K562 (cell line): ENCODE measurements around the gene TLNRD1.

Experiments used
- CEBPB ChIP-seq: fragments of 450-650 bp; IDR thresholded peaks from 2 replicates; pipeline ENCODE4 v1.6.1; 2016; ENCODE audit warnings: missing genetic modification characterization, missing compliant biosample characterization
- CREB1 ChIP-seq, 2 experiments: sonication (generic) in 1 of 2; formaldehyde crosslinking in 1 of 2; IDR thresholded peaks; 2 replicates each; pipeline versions ENCODE4 v1.6.1 to v1.8.0; 2012 to 2022; ENCODE audit warnings: inconsistent platforms in 1 of 2, mild to moderate bottlenecking in 1 of 2, missing genetic modification reagents in 1 of 2, moderate library complexity in 1 of 2
- ETV1 ChIP-seq: fragments of 450-650 bp; conservative IDR thresholded peaks from 2 replicates; pipeline ENCODE4 v1.6.1; 2016; ENCODE audit warnings: missing genetic modification characterization, control low read depth, low read depth, missing compliant biosample characterization
- EZH2 ChIP-seq: IDR thresholded peaks from 2 replicates; pipeline ENCODE4 v1.6.1; 2012; ENCODE audit warnings: low read depth, mild to moderate bottlenecking, inconsistent platforms, low read length, borderline replicate concordance
- FOXM1 ChIP-seq, 2 experiments: fragments of 450-650 bp in 1 of 2; sonication (generic) in 1 of 2; formaldehyde crosslinking in 1 of 2; IDR thresholded peaks; 2 replicates each; pipeline versions ENCODE4 v1.6.1 to v1.9.0; 2017 to 2022; ENCODE audit warnings: low read depth in 2 of 2, mild to moderate bottlenecking in 2 of 2, missing genetic modification reagents in 1 of 2, moderate library complexity in 1 of 2
- JUN ChIP-seq, 2 experiments: sonication (generic) in 1 of 2; formaldehyde crosslinking in 1 of 2; IDR thresholded peaks; 2 replicates each; pipeline versions ENCODE4 v1.6.1 to v1.8.0; 2012 to 2022; ENCODE audit warnings: borderline replicate concordance in 2 of 2, mild to moderate bottlenecking in 2 of 2, improper control_type of control experiment in 1 of 2, low read depth in 1 of 2, low read length in 1 of 2, missing genetic modification reagents in 1 of 2
- KAT2B ChIP-seq: IDR thresholded peaks from one replicate; pipeline ENCODE4 v1.6.1; 2012; ENCODE audit warnings: low read depth, mild to moderate bottlenecking, control low read depth, inconsistent platforms, low read length, moderate library complexity
- ZBTB8A ChIP-seq: fragments of 450-650 bp; IDR thresholded peaks from 2 replicates; pipeline ENCODE4 v1.6.1; 2018; ENCODE audit warnings: mild to moderate bottlenecking, moderate library complexity; ENCODE audit not compliant: partially characterized antibody
- ZNF263 ChIP-seq: sonication (generic); formaldehyde crosslinking; IDR thresholded peaks from 2 replicates; pipeline ENCODE4 v1.8.0; 2022; ENCODE audit warnings: mild to moderate bottlenecking, missing genetic modification reagents, borderline replicate concordance
- ZNF274 ChIP-seq: IDR thresholded peaks from 2 replicates; pipeline ENCODE4 v1.6.1; 2011; ENCODE audit warnings: low read depth, mild to moderate bottlenecking, low read length, moderate library complexity, borderline replicate concordance
- ZNF431 ChIP-seq: sonication (generic); formaldehyde crosslinking; IDR thresholded peaks from 2 replicates; pipeline ENCODE4 v1.8.0; 2022; ENCODE audit warnings: mild to moderate bottlenecking, missing genetic modification reagents
- TF ChIP-seq, protein P1 (sequence below): sonication (generic); formaldehyde crosslinking; IDR thresholded peaks from 2 replicates; pipeline ENCODE4 v1.8.1; 2023; ENCODE audit warnings: missing genetic modification reagents, mild to moderate bottlenecking, borderline replicate concordance
- TF ChIP-seq, protein P2 (sequence below): sonication (generic); formaldehyde crosslinking; IDR thresholded peaks from 2 replicates; pipeline ENCODE4 v1.4.0; 2020; ENCODE audit warnings: mild to moderate bottlenecking, missing genetic modification reagents
- TF ChIP-seq, protein P3 (sequence below), 3 experiments: IDR thresholded peaks in 2 of 3; conservative IDR thresholded peaks in 1 of 3; 2 replicates each; pipeline ENCODE4 v1.5.1; 2011 to 2012; ENCODE audit warnings: low read length in 3 of 3, mild to moderate bottlenecking in 3 of 3, control low read depth in 2 of 3, improper control_type of control experiment in 1 of 3, inconsistent platforms in 1 of 3, low read depth in 1 of 3, mixed read lengths in 1 of 3, moderate library complexity in 1 of 3; ENCODE audit not compliant: insufficient read depth in 2 of 3

DNA sequence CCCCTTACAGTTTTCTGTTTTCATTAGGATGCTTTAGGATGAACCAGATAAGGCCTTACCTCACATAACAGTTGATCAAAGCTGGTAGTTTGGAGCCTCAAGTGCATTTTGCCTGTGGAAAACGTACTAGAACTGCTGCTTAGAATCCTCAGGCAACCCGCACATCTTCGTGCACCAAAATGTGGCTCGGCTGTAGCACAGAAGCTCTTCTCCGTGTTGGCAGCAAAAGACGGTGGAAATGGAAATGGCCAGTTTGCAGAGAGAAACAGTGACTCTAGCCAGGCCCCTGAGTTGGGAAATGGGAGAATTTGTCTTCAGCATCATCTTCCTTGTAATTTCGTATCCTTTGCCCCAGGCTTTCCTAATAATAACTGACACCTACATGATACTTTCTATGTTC is 20.6 kb downstream of the TLNRD1 start:
- TF ChIP-seq, protein P1, sequence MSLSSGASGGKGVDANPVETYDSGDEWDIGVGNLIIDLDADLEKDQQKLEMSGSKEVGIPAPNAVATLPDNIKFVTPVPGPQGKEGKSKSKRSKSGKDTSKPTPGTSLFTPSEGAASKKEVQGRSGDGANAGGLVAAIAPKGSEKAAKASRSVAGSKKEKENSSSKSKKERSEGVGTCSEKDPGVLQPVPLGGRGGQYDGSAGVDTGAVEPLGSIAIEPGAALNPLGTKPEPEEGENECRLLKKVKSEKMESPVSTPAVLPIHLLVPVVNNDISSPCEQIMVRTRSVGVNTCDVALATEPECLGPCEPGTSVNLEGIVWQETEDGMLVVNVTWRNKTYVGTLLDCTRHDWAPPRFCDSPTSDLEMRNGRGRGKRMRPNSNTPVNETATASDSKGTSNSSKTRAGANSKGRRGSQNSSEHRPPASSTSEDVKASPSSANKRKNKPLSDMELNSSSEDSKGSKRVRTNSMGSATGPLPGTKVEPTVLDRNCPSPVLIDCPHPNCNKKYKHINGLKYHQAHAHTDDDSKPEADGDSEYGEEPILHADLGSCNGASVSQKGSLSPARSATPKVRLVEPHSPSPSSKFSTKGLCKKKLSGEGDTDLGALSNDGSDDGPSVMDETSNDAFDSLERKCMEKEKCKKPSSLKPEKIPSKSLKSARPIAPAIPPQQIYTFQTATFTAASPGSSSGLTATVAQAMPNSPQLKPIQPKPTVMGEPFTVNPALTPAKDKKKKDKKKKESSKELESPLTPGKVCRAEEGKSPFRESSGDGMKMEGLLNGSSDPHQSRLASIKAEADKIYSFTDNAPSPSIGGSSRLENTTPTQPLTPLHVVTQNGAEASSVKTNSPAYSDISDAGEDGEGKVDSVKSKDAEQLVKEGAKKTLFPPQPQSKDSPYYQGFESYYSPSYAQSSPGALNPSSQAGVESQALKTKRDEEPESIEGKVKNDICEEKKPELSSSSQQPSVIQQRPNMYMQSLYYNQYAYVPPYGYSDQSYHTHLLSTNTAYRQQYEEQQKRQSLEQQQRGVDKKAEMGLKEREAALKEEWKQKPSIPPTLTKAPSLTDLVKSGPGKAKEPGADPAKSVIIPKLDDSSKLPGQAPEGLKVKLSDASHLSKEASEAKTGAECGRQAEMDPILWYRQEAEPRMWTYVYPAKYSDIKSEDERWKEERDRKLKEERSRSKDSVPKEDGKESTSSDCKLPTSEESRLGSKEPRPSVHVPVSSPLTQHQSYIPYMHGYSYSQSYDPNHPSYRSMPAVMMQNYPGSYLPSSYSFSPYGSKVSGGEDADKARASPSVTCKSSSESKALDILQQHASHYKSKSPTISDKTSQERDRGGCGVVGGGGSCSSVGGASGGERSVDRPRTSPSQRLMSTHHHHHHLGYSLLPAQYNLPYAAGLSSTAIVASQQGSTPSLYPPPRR (CRISPR knock-in tag) = no peak
- TF ChIP-seq ZNF274 (no peak), FOXM1 (IDR thresholded peaks at IDR 0.05; ENCODE audit: low read depth) (no peak), FOXM1 (CRISPR knock-in tag; IDR thresholded peaks at IDR 0.05; ENCODE audit: low read depth) (no peak), ZBTB8A (no peak), EZH2 (no peak), KAT2B (no peak), ZNF263 (CRISPR knock-in tag) (no peak), ETV1 (no peak), JUN (IDR thresholded peaks at IDR 0.05; ENCODE audit: borderline replicate concordance, low read depth, low read length) (no peak), JUN (CRISPR knock-in tag; IDR thresholded peaks at IDR 0.05; ENCODE audit: borderline replicate concordance) (no peak), CREB1 (IDR thresholded peaks at IDR 0.05) (no peak), CREB1 (CRISPR knock-in tag; IDR thresholded peaks at IDR 0.05) (no peak), CEBPB (no peak), ZNF431 (no peak)
- TF ChIP-seq, protein P2, sequence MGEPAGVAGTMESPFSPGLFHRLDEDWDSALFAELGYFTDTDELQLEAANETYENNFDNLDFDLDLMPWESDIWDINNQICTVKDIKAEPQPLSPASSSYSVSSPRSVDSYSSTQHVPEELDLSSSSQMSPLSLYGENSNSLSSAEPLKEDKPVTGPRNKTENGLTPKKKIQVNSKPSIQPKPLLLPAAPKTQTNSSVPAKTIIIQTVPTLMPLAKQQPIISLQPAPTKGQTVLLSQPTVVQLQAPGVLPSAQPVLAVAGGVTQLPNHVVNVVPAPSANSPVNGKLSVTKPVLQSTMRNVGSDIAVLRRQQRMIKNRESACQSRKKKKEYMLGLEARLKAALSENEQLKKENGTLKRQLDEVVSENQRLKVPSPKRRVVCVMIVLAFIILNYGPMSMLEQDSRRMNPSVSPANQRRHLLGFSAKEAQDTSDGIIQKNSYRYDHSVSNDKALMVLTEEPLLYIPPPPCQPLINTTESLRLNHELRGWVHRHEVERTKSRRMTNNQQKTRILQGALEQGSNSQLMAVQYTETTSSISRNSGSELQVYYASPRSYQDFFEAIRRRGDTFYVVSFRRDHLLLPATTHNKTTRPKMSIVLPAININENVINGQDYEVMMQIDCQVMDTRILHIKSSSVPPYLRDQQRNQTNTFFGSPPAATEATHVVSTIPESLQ (CRISPR knock-in tag) = no peak
- TF ChIP-seq, protein P3, sequence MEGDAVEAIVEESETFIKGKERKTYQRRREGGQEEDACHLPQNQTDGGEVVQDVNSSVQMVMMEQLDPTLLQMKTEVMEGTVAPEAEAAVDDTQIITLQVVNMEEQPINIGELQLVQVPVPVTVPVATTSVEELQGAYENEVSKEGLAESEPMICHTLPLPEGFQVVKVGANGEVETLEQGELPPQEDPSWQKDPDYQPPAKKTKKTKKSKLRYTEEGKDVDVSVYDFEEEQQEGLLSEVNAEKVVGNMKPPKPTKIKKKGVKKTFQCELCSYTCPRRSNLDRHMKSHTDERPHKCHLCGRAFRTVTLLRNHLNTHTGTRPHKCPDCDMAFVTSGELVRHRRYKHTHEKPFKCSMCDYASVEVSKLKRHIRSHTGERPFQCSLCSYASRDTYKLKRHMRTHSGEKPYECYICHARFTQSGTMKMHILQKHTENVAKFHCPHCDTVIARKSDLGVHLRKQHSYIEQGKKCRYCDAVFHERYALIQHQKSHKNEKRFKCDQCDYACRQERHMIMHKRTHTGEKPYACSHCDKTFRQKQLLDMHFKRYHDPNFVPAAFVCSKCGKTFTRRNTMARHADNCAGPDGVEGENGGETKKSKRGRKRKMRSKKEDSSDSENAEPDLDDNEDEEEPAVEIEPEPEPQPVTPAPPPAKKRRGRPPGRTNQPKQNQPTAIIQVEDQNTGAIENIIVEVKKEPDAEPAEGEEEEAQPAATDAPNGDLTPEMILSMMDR (IDR thresholded peaks at IDR 0.05 in 2 of 3, conservative IDR thresholded peaks at IDR 0.05 in 1 of 3; ENCODE audit: insufficient read depth in 2 of 3, low read depth in 1 of 3, low read length in 3 of 3) = no peak
